Heart left ventricle (tissue), 16 donors: ENCODE measurements around the gene XIRP1. TPM values are rescaled to one million over a fixed set of nuclear protein-coding genes. Genes with fewer than 3 reads are reported as not detected.

Experiments used
- ATAC-seq, 4 donors: fragments of 200-7000 bp; cut with Tn5 transposase; one replicate each; pipeline ENCODE4 v1.9.1; 2020 to 2022; ENCODE audit warnings: moderate library complexity in 4 of 4, mild to moderate bottlenecking in 3 of 4, moderate number of reproducible peaks in 1 of 4
- DNase-seq, 5 donors: peaks; one replicate each; pipeline ENCODE4 v3.0.0-alpha.2; 2020
- H3K27ac ChIP-seq, 12 donors: fragments of 200-600 bp; sonication (generic) in 4 of 12; one replicate each; pipeline versions ENCODE4 v1.5.0 to v1.8.0; 2016 to 2022; ENCODE audit warnings: mild to moderate bottlenecking in 2 of 12
- H3K27me3 ChIP-seq, 9 donors: fragments of 200-600 bp; sonication (generic) in 2 of 9; one replicate each; pipeline versions ENCODE4 v1.5.1 to v1.8.0; 2016 to 2022; ENCODE audit warnings: mild to moderate bottlenecking in 3 of 9
- H3K36me3 ChIP-seq, 9 donors: fragments of 200-600 bp; sonication (generic) in 2 of 9; one replicate each; pipeline versions ENCODE4 v1.5.0 to v1.8.0; 2018 to 2022; ENCODE audit warnings: mild to moderate bottlenecking in 2 of 9
- H3K4me1 ChIP-seq, 12 donors: fragments of 200-600 bp; sonication (generic) in 4 of 12; one replicate each; pipeline versions ENCODE4 v1.5.0 to v1.8.0; 2016 to 2022; ENCODE audit warnings: mild to moderate bottlenecking in 3 of 12
- H3K4me3 ChIP-seq, 12 donors: fragments of 200-600 bp; sonication (generic) in 4 of 12; one replicate each; pipeline versions ENCODE4 v1.5.0 to v1.8.0; 2017 to 2022; ENCODE audit warnings: mild to moderate bottlenecking in 9 of 12, moderate library complexity in 4 of 12
- H3K9me3 ChIP-seq, 12 donors: fragments of 200-600 bp; sonication (generic) in 4 of 12; one replicate each; pipeline versions ENCODE4 v1.5.0 to v1.8.0; 2016 to 2022; ENCODE audit warnings: mild to moderate bottlenecking in 1 of 12
- POLR2A ChIP-seq, 2 donors: fragments of 450-650 bp; IDR thresholded peaks; one replicate each; pipeline ENCODE4 v1.6.1; 2017; ENCODE audit warnings: antibody characterized with exemption in 2 of 2, mild to moderate bottlenecking in 2 of 2, moderate library complexity in 2 of 2
- WGBS, 4 donors: extraction: QIAGEN DNeasy Blood & Tissue Kit in 2 of 4; methylation state at CpG; one replicate each; pipeline versions ENCODE4 v1.1.5 to v1.1.7; 2013 to 2018; 5-methylcytosine and 5-hydroxymethylcytosine counted together
- intact Hi-C, 10 donors: fragments of 100-400 bp; cut with DNase I; formaldehyde crosslinking; loops; one replicate each; pipeline versions ENCODE4 v1.11.1 to v1.14.2; 2022
- polyA plus RNA-seq, 2 donors: library from polyadenylated mRNA; stranded (reverse); fragments of 200-250 nt; gene quantifications; one replicate each; pipeline ENCODE4 v1.2.3, GENCODE V29; 2013
- total RNA-seq, 9 donors: library from RNA; depleted of rRNA in 2 of 9; stranded (reverse); fragments of >200 nt in 2 of 9; fragmentation: NEBNext Ultra II Directional in 3 of 9; extraction: Animal tissue kit (Norgen Biotek cat#: 25700) in 3 of 9; gene quantifications; one replicate each; pipeline versions ENCODE4 v1.1.0 to v1.2.4, GENCODE V29; 2016 to 2023
- TF ChIP-seq, protein P1 (sequence below), 12 donors: fragments of 200-600 bp; sonication (generic) in 4 of 12; IDR thresholded peaks; one replicate each; pipeline versions ENCODE4 v1.5.0 to v1.8.0; 2018 to 2022; ENCODE audit warnings: antibody characterized with exemption in 12 of 12, mild to moderate bottlenecking in 5 of 12
- donor health status: ischemic (EF 13 %, LVEDD 7.1; RV severe dilation, severe dysfunction).
- donor health status: healthy with polysubstance abuse.
- donor health status: DM: no; HTN: yes; CAD: no.
- donor health status: DM: no; HTN: no; CAD: no.
- donor health status: ischemic (EF 25% LVEDD 6.9; RV normal size, moderate dysfunction).
- donor health status: ischemic (EF 25% LVEDD 5.7; RV mildly dilated, moderate dysfunction).
- donor health status: healthy.
- donor health status: DM: yes; HTN: yes; CAD: no.
- donor health status: ischemic (EF 35%, LVEDD 5.7; RV mildly dilated, moderate dysfunction).
- donor health status: nonischemic (EF 11% LVEDD 7.7; RV severe dilation, severe dysfunction).
- donor health status: DM: yes; HTN: yes; CAD: no.
- donor health status: PGD.
- donor health status: ischemic (EF 29% LVEDD 5.4; RV normal size, mild dysfunction).
- donor health status: nonischemic (EF 23%, LVEDD 6.1; RV moderate dilation, normal function).

XIRP1 gene
- total and polyA plus RNA-seq, 11 donors = 293 to 1,122 (median 530) TPM

DNA sequence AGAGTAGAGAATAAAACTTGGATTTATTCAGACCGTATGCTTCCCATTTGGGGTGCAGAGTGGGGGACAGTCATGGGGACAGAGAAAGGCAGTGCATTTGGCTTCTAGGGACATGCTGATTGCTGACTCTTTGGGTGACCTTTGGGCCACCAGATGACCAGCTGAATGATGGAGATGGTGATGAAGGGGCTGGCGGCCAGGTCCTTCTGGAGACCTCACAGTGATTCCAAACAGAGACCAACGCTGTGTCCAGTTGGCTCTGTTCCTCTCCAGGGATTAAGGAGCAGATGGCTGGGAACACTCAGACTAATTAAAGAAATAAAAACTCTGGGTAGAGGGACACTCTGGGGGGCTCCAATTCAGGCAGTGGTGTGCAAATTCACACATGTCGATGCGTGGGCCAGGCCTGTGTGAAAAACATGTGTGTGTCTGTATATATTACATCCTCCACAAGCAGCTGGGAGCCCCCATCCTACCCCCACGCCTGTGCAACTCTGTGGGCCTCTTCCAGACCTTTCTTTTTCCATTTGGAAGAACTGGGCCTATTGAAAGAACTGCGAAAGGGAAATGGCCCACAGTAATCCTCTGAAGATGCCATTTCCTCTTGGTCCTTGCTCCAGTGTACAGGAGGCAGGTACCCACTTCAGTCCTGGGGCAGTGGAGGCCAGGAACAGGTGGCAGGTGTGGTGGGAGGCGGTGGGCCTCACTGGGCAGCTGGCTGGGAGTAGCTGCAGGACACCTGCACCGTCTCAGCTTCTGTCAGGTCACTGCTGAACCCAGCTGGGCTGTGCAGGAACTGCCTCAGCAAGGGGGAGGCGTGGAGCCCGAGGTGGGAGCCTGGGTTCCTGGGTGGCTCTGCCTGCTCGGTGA is 8.9 kb downstream of the XIRP1 start:
- Histone ChIP-seq H3K9me3 (no peaks in the 10 kb centered on the region), H3K27me3 (no peaks in the 10 kb centered on the region), H3K27ac (peak overlapping the region in 9 of 12 donors; percentile 14 to 94 (median 40)), H3K36me3 (peaks cover 0 to 51% (median 4%) of the 10 kb centered on the region in 9 donors), H3K4me3 (no peak overlapping the region), H3K4me1 (peaks cover under 1 to 91% (median 52%) of the 10 kb centered on the region in 12 donors)
- no peak for TF ChIP-seq POLR2A (IDR thresholded peaks at IDR 0.05)
- TF ChIP-seq, protein P1, sequence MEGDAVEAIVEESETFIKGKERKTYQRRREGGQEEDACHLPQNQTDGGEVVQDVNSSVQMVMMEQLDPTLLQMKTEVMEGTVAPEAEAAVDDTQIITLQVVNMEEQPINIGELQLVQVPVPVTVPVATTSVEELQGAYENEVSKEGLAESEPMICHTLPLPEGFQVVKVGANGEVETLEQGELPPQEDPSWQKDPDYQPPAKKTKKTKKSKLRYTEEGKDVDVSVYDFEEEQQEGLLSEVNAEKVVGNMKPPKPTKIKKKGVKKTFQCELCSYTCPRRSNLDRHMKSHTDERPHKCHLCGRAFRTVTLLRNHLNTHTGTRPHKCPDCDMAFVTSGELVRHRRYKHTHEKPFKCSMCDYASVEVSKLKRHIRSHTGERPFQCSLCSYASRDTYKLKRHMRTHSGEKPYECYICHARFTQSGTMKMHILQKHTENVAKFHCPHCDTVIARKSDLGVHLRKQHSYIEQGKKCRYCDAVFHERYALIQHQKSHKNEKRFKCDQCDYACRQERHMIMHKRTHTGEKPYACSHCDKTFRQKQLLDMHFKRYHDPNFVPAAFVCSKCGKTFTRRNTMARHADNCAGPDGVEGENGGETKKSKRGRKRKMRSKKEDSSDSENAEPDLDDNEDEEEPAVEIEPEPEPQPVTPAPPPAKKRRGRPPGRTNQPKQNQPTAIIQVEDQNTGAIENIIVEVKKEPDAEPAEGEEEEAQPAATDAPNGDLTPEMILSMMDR (IDR thresholded peaks at IDR 0.05) = no peak
- DNase-seq = peak in 1 of 5 donors; percentile 33
- no peak for ATAC-seq
- intact Hi-C loops = loop anchor here in 6 of 10 donors (5.0 to 10.0 kb wide), 5 partner anchors 41 to 201 kb away; partner anchors contain the start of genes GORASP1 (in 3 of the 6), TTC21A (in 3 of the 6) and SLC25A38 (in 1 of the 6)
- 60 to 72% (median 65%) methylated on average over 7 to 12 of the region's 12 CpGs for WGBS, 4 donors

DNA sequence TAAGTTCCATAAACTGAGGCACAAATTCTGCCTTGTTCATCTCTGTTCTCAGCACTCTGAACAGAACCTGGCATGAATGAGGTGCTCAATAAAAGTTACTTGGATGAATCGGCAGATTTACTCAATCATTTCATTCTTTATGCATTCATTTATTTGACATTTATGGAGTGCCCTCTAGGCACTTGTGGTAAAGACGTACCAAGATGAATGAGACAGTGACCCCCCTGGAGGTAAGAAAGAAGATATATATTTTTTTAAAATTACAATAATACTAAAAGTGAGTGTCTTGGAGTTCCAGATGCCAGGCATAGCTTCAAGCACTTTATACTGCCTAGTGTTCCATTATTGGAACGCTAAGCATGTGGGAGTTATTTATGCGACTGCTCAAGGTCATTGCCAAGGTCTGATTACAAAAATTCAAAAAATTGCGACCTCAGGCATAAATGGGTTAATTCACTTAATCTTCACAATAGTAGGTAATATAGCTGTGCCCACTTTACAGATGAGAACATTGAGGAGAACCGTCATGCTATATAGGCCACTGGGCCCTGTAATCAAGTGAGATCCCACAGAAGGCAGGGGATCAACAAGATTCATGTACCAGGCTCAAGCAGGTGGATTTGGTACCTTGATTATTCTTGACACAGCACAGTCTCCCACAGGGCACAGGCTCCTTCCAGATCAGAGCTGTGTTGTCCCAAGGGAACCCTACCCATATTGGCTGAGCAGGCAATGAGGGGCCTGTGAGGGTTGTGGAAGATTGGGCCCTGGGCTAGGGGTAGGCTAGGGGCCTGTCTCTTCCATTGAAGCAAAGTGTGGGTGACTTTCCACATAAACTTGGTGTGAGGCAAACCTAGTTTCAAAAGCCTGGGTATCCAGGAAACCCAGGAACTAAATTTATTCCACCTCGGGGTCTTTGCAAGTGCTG is 10.7 kb downstream of the XIRP1 start:
- TF ChIP-seq POLR2A (IDR thresholded peaks at IDR 0.05) = no peak
- TF ChIP-seq, protein P1 (IDR thresholded peaks at IDR 0.05) = no peak
- Histone ChIP-seq H3K36me3 (peaks cover 0 to 33% (median 4%) of the 10 kb centered on the region in 9 donors), H3K9me3 (no peaks in the 10 kb centered on the region), H3K4me3 (peak overlapping the region in 8 of 12 donors; percentile 30 to 52 (median 48)), H3K4me1 (peaks cover 3 to 91% (median 52%) of the 10 kb centered on the region in 12 donors), H3K27ac (peak overlapping the region; percentile 43 to 99 (median 94)), H3K27me3 (no peaks in the 10 kb centered on the region)
- intact Hi-C loops = loop anchor here in 7 of 10 donors (2.0 to 10.0 kb wide), 6 partner anchors 39 to 203 kb away; partner anchors contain the start of genes GORASP1 (in 4 of the 7), TTC21A (in 4 of the 7) and SLC25A38 (in 1 of the 7)
- WGBS, 4 donors = 72 to 80% (median 76%) methylated on average over 7 of the region's 7 CpGs
- DNase-seq (no peak), ATAC-seq (no peak)

DNA sequence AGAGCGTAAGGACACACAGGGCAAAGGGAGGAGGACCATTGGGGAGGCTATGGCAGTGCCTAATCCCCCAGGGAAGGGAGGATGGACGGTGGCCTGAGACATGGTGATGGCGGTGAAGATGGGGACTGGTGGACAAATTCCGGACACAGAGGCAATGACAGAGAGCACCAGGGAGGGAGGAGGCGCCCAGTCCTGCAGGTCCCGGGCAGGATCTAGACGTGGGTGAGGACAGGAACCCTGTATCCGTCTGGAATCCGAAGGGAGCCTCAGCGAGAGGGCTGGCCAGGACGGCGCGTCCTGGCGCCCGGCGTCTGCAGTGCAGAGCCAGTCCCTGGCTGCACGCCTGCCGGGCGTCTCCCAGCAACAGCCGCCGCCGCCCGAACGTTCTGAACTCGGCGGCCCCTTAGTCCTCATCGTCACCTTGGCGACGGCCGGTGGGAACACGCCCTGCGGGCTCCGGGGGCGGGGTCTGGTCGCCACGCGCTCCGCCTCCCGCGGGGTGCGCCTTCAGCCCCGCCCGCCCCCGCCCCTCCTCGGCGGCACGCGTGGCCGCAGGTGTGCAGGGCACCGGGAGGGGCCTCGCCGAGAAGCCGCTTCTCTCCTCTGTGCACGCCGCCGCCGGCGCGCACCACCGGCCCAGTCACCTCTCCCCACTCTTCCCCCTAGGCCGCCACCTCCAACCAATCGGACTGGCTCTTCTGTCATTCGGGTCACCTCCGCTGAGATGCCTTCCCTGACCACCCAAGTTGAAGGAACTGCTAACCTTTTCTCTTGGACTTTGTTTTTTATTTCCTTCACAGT is 11.6 kb downstream of the XIRP1 start:
- Histone ChIP-seq H3K36me3 (peaks cover 0 to 24% (median 4%) of the 10 kb centered on the region in 9 donors), H3K4me3 (peak overlapping the region in 11 of 12 donors; percentile 15 to 53 (median 47)), H3K27ac (peak overlapping the region; percentile 69 to 99 (median 94)), H3K4me1 (peaks cover 3 to 84% (median 44%) of the 10 kb centered on the region in 12 donors), H3K27me3 (no peaks in the 10 kb centered on the region), H3K9me3 (no peaks in the 10 kb centered on the region)
- TF ChIP-seq, protein P1 (IDR thresholded peaks at IDR 0.05) = peak in 9 of 12 donors; percentile 9 to 53 (median 32)
- peak in 1 of 2 donors; percentile 50 for TF ChIP-seq POLR2A (IDR thresholded peaks at IDR 0.05)
- ATAC-seq (peak; percentile 80 to 89 (median 84)), DNase-seq (peak; percentile 93 to 96 (median 95))
- WGBS, 4 donors = 2 to 10% (median 3%) methylated on average over 19 to 64 of the region's 64 CpGs
- intact Hi-C loops = loop anchor here in 8 of 10 donors (1.0 to 10.0 kb wide), 7 partner anchors 38 to 204 kb away; partner anchors contain the start of genes GORASP1 (in 4 of the 8), TTC21A (in 4 of the 8) and SLC25A38 (in 1 of the 8)
